HEK293 (cell line): ENCODE measurements around the gene CTBP2.

Experiments used
- CTCF ChIA-PET: fragments of 350-600 bp; formaldehyde crosslinking; extraction: SDS; loops from one replicate; lab custom pipeline; 2021; ENCODE audit warnings: antibody characterized with exemption; lab: Yijun Ruan, JAX
- POLR2A ChIA-PET: fragments of 300-600 bp; formaldehyde crosslinking; extraction: SDS; loops from one replicate; lab custom pipeline; 2020; ENCODE audit warnings: antibody characterized with exemption, inconsistent platforms; lab: Yijun Ruan, JAX
- H3K27ac ChIP-seq: fragments of 200-500 bp; sonication (Bioruptor generic); 2 replicates; pipeline ENCODE4 v1.5.1; 2014; ENCODE audit warnings: low read depth, low read length, control low read depth, inconsistent platforms; ENCODE audit errors: extremely low read depth
- H3K36me3 ChIP-seq, 2 experiments: fragments of 200-500 bp in 1 of 2; sonication (Bioruptor generic) in 1 of 2; 1 replicate in 1 of 2; 2 replicates in 1 of 2; pipeline ENCODE4 v1.5.1; 2014 to 2017; ENCODE audit warnings: inconsistent platforms in 2 of 2, low read length in 2 of 2; ENCODE audit not compliant: control insufficient read depth in 2 of 2, insufficient read depth in 1 of 2
- H3K4me1 ChIP-seq: fragments of 200-500 bp; sonication (Bioruptor generic); 2 replicates; pipeline ENCODE4 v1.5.1; 2014; ENCODE audit warnings: mild to moderate bottlenecking, low read length, inconsistent platforms; ENCODE audit not compliant: control insufficient read depth, insufficient read depth
- H3K4me3 ChIP-seq: 2 replicates; pipeline ENCODE4 v1.5.1; 2011; ENCODE audit warnings: low read depth, mild to moderate bottlenecking, control low read depth, low read length, moderate library complexity
- H3K9me3 ChIP-seq: fragments of 200-500 bp; sonication (Bioruptor generic); 2 replicates; pipeline ENCODE4 v1.5.1; 2014; ENCODE audit warnings: low read depth, low read length, inconsistent platforms; ENCODE audit not compliant: control insufficient read depth, insufficient read depth
- HOXA7 ChIP-seq: sonication (generic); formaldehyde crosslinking; IDR thresholded peaks from 2 replicates; pipeline ENCODE4 v1.8.1; 2022; ENCODE audit warnings: missing genetic modification reagents, borderline replicate concordance
- INSM2 ChIP-seq: fragments of 450-650 bp; formaldehyde crosslinking; IDR thresholded peaks from 2 replicates; pipeline ENCODE4 v1.5.1; 2016; ENCODE audit warnings: missing biosample characterization, missing genetic modification characterization
- KLF16 ChIP-seq: fragments of 450-650 bp; formaldehyde crosslinking; IDR thresholded peaks from 2 replicates; pipeline ENCODE4 v1.5.1; 2017; ENCODE audit warnings: missing biosample characterization, missing genetic modification characterization
- SALL2 ChIP-seq: fragments of 450-650 bp; formaldehyde crosslinking; IDR thresholded peaks from 2 replicates; pipeline ENCODE4 v1.5.0; 2017; ENCODE audit warnings: missing biosample characterization, mild to moderate bottlenecking, missing genetic modification characterization, borderline replicate concordance
- ZBTB11 ChIP-seq: fragments of 450-650 bp; formaldehyde crosslinking; conservative IDR thresholded peaks from 2 replicates; pipeline ENCODE4 v1.5.1; 2016; ENCODE audit warnings: low read depth, missing biosample characterization, missing genetic modification characterization
- ZNF133 ChIP-seq: fragments of 450-650 bp; formaldehyde crosslinking; IDR thresholded peaks from 2 replicates; pipeline ENCODE4 v1.5.1; 2016; ENCODE audit warnings: missing biosample characterization, missing genetic modification characterization
- ZNF157 ChIP-seq: fragments of 450-650 bp; formaldehyde crosslinking; IDR thresholded peaks from 2 replicates; pipeline ENCODE4 v1.5.1; 2016; ENCODE audit warnings: missing biosample characterization, missing genetic modification characterization
- ZNF175 ChIP-seq: fragments of 450-650 bp; formaldehyde crosslinking; IDR thresholded peaks from 2 replicates; pipeline ENCODE4 v1.5.1; 2016; ENCODE audit warnings: missing biosample characterization, missing genetic modification characterization
- ZNF26 ChIP-seq: fragments of 450-650 bp; formaldehyde crosslinking; IDR thresholded peaks from 2 replicates; pipeline ENCODE4 v1.5.1; 2016; ENCODE audit warnings: missing biosample characterization, missing genetic modification characterization
- ZNF292 ChIP-seq: fragments of 450-650 bp; formaldehyde crosslinking; IDR thresholded peaks from 2 replicates; pipeline ENCODE4 v1.5.1; 2016; ENCODE audit warnings: low read depth, missing biosample characterization, missing genetic modification characterization, borderline replicate concordance
- ZNF398 ChIP-seq: fragments of 450-650 bp; formaldehyde crosslinking; IDR thresholded peaks from 2 replicates; pipeline ENCODE4 v1.5.1; 2017; ENCODE audit warnings: missing biosample characterization, missing genetic modification characterization
- ZNF488 ChIP-seq: fragments of 450-650 bp; formaldehyde crosslinking; IDR thresholded peaks from 2 replicates; pipeline ENCODE4 v1.5.1; 2016; ENCODE audit warnings: missing biosample characterization, missing genetic modification characterization
- ZNF521 ChIP-seq: fragments of 450-650 bp; formaldehyde crosslinking; IDR thresholded peaks from 2 replicates; pipeline ENCODE4 v1.5.1; 2017; ENCODE audit warnings: missing biosample characterization, mild to moderate bottlenecking, missing genetic modification characterization
- ZNF529 ChIP-seq: fragments of 450-650 bp; formaldehyde crosslinking; IDR thresholded peaks from 2 replicates; pipeline ENCODE4 v1.5.1; 2017; ENCODE audit warnings: missing genetic modification characterization, missing biosample characterization; ENCODE audit not compliant: insufficient replicate concordance
- ZNF585B ChIP-seq: fragments of 450-650 bp; formaldehyde crosslinking; IDR thresholded peaks from 2 replicates; pipeline ENCODE4 v1.5.1; 2016; ENCODE audit warnings: missing biosample characterization, missing genetic modification characterization
- ZNF639 ChIP-seq: fragments of 450-650 bp; formaldehyde crosslinking; IDR thresholded peaks from 2 replicates; pipeline ENCODE4 v1.5.1; 2016; ENCODE audit warnings: missing biosample characterization, missing genetic modification characterization
- ZNF692 ChIP-seq: fragments of 450-650 bp; formaldehyde crosslinking; IDR thresholded peaks from 2 replicates; pipeline ENCODE4 v1.5.1; 2016; ENCODE audit warnings: missing biosample characterization, missing genetic modification characterization

The CTBP2 gene

GRCh38 chr10:125189162-125189561, 28.8 kb upstream of the CTBP2 start:
- Histone ChIP-seq H3K27ac (no peak overlapping the region), H3K4me1 (no peaks in the 10 kb centered on the region), H3K36me3 (no peaks in the 10 kb centered on the region), H3K9me3 (no peaks in the 10 kb centered on the region), H3K4me3 (no peak overlapping the region)
- no peak for TF ChIP-seq ZNF26 (tag by site-specific recombination)
- no peak for TF ChIP-seq ZNF157 (tag by site-specific recombination)
- TF ChIP-seq ZNF398 (tag by site-specific recombination) = no peak
- no peak for TF ChIP-seq ZNF292 (tag by site-specific recombination)
- TF ChIP-seq ZNF521 (tag by site-specific recombination) = no peak
- TF ChIP-seq SALL2 (tag by site-specific recombination) = no peak
- TF ChIP-seq ZNF585B (tag by site-specific recombination) = no peak
- no peak for TF ChIP-seq ZNF175
- no peak for TF ChIP-seq KLF16 (tag by site-specific recombination)
- no peak for TF ChIP-seq ZNF639 (tag by site-specific recombination)
- no peak for TF ChIP-seq ZNF529 (tag by site-specific recombination)
- no peak for TF ChIP-seq ZNF692
- no peak for TF ChIP-seq INSM2 (tag by site-specific recombination)
- TF ChIP-seq ZBTB11 (tag by site-specific recombination) = no peak
- no peak for TF ChIP-seq ZNF488 (tag by site-specific recombination)
- TF ChIP-seq ZNF133 (tag by site-specific recombination) = no peak
- no peak for TF ChIP-seq HOXA7
- ChIA-PET POLR2A (no interaction called here), CTCF (no interaction called here)
